ENCODE data around the gene TRIM38.

DNA sequence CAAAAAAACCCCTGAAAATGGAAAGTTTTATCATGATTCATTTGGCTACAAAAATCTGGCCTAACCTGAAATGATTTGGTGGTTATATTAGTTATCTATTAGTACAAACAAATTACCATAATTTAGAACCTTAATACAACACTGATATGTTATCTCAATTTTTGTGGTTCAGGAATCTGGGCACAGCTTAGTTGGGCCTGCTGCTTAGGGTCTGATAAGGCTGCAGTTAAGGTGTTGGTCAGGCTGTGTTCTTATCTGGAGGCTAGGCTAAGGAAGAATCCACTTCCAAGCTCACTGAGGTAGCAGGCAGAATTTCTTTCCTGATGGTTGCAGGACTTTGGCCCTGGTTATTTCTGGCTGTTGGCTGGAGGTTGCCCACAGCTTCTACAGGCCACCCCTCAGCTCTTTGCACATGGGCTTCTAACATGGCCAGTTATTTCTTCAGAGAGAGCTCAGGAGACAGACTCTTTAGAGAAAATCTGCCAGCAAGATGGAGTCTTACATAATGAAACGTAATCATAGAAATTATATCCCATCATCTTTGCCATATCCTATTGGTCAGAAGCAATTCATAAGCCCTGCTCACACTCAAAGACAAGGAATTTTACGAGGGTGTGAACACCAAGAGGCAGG is 11.4 kb downstream of the TRIM38 start:
- TF ChIP-seq, protein P1, sequence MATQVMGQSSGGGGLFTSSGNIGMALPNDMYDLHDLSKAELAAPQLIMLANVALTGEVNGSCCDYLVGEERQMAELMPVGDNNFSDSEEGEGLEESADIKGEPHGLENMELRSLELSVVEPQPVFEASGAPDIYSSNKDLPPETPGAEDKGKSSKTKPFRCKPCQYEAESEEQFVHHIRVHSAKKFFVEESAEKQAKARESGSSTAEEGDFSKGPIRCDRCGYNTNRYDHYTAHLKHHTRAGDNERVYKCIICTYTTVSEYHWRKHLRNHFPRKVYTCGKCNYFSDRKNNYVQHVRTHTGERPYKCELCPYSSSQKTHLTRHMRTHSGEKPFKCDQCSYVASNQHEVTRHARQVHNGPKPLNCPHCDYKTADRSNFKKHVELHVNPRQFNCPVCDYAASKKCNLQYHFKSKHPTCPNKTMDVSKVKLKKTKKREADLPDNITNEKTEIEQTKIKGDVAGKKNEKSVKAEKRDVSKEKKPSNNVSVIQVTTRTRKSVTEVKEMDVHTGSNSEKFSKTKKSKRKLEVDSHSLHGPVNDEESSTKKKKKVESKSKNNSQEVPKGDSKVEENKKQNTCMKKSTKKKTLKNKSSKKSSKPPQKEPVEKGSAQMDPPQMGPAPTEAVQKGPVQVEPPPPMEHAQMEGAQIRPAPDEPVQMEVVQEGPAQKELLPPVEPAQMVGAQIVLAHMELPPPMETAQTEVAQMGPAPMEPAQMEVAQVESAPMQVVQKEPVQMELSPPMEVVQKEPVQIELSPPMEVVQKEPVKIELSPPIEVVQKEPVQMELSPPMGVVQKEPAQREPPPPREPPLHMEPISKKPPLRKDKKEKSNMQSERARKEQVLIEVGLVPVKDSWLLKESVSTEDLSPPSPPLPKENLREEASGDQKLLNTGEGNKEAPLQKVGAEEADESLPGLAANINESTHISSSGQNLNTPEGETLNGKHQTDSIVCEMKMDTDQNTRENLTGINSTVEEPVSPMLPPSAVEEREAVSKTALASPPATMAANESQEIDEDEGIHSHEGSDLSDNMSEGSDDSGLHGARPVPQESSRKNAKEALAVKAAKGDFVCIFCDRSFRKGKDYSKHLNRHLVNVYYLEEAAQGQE (IDR thresholded peaks at IDR 0.05; ENCODE audit: borderline replicate concordance): no peak
- TF ChIP-seq, protein P2, sequence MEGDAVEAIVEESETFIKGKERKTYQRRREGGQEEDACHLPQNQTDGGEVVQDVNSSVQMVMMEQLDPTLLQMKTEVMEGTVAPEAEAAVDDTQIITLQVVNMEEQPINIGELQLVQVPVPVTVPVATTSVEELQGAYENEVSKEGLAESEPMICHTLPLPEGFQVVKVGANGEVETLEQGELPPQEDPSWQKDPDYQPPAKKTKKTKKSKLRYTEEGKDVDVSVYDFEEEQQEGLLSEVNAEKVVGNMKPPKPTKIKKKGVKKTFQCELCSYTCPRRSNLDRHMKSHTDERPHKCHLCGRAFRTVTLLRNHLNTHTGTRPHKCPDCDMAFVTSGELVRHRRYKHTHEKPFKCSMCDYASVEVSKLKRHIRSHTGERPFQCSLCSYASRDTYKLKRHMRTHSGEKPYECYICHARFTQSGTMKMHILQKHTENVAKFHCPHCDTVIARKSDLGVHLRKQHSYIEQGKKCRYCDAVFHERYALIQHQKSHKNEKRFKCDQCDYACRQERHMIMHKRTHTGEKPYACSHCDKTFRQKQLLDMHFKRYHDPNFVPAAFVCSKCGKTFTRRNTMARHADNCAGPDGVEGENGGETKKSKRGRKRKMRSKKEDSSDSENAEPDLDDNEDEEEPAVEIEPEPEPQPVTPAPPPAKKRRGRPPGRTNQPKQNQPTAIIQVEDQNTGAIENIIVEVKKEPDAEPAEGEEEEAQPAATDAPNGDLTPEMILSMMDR (IDR thresholded peaks at IDR 0.05; ENCODE audit: poor library complexity, severe bottlenecking): no peak
- TF ChIP-seq RAD21 (conservative IDR thresholded peaks at IDR 0.05): no peak
- no peak for TF ChIP-seq EP300 (conservative IDR thresholded peaks at IDR 0.05; ENCODE audit: poor library complexity, severe bottlenecking)
- no peak for TF ChIP-seq POLR2AphosphoS5 (IDR thresholded peaks at IDR 0.05)
- no peak for TF ChIP-seq MXI1 (conservative IDR thresholded peaks at IDR 0.05; ENCODE audit: poor library complexity, severe bottlenecking)

Data from neural cell (in vitro differentiated cells).